Ammon's horn (tissue), 1 donor: ENCODE measurements around the gene MTCL3.

Source experiments
- DNase-seq: peaks from one replicate; pipeline ENCODE4 v3.0.0-alpha.2; 2016; ENCODE audit warnings: low spot score

Gene MTCL3

DNA sequence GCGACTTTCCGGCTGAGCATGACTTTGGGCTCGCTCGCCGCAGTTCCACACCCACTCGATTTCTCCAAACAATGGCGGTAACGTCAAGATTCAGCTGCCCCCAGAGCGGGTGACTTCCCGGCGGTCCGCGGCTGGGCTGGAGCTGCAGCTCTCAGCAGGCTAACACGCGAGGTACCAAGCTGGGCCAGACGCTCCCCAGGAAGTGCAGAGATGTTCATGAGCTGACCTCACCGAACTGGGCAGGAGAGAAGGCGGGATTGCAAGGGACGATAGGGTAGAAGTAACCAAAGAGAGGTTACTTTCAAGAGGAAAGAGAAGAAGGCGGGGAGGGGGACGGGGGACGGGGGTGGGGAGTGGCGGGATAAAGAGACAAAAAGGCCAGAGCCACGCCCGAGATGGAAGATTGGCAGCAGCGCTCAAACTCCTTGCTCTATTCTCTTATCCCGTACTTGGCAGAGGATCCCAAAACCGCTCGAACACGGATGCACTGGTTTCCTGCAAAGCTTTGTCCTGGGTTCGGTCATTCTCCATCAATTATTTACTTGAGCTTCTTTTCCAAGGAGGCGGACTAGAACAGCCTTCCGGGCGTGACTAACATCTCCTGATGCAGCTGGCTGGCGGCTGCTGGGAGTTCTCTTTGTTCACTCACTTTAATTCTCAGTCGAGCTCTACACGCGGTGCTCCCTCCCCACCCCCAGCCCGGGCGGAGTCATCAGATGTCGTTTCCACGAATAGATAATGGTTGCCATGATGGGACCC is at the start of gene MTCL3:
Gene MTCL3 (minus strand): TSS at position 626 of the 759 bp plus-strand sequence.
- peak; percentile 61 for DNase-seq

DNA sequence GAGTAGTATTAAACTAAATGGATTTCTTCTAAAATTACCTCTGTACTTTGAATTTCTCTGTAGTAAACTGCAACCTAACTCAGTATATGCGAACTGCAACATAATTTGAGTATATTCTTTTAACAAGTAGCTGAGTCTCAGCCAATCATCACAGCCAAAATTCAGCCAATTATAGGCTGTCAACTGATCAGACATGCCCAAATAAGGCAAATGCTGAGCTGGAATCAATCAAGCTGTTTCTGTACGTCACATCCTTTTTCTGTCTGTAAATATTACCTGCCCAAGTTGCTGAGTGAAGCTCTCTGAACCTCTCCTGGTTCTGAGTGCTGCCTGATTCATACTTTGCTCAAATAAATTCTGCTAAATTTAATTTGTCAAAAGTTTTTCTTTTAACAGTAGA is 48.3 kb upstream of the MTCL3 start:
- no peak for DNase-seq

DNA sequence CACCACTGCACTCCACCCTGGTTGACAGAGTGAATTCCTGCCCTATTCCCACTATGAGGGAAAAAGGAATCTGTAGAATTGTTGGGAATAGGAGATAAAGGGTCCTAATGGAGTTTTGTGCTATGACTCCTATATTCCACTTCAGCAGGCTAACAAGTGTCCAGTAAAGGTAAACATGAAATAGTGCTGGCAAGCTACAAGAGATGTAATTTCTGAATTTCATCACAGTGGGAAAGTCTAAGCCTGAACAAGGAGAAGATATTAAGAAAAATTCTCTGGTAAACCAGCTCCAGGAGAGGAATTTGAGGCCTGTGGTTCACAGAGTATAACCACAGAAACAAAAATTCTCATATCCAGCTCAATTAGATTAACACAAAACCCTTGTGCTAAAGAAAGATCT is 47.5 kb upstream of the MTCL3 start:
- no peak for DNase-seq

DNA sequence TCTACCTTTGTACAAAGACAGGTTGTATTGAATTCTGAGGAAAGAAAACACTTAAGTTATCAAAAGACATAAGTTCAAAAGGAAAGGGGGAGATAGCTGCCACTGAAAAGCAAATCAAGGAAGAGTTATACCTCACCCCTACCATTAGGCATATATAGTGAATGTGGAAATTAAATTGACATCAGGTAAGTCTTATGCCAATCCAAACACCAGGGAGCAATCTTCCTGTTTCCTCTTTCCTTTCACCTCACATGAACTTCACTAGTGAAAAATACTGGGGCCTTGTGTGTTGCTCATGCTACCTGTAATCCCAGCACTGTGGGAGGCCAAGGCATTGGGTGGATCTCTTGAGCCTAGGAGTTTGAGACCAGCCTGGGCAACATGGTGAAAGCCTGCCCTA is 47.0 kb upstream of the MTCL3 start:
- DNase-seq = no peak

DNA sequence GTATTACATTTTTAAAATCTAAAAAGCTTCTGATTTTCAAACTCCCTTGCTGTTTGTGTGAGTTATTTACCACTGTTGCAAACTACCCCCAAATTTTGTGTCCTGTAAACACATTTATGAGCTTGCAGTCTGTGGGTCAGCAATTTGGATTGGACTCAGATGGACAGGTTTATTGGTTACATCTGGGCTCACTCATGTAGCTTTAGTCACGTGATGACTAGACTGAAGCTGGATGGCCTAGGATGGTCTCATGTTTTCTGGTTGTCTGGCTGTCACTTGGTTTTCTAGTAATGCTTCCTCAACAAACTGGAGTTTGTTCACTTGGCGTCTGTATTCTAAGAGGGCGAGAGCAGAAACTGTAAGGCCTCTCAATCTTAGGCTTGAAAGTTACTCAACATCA is 45.6 kb upstream of the MTCL3 start:
- no peak for DNase-seq

DNA sequence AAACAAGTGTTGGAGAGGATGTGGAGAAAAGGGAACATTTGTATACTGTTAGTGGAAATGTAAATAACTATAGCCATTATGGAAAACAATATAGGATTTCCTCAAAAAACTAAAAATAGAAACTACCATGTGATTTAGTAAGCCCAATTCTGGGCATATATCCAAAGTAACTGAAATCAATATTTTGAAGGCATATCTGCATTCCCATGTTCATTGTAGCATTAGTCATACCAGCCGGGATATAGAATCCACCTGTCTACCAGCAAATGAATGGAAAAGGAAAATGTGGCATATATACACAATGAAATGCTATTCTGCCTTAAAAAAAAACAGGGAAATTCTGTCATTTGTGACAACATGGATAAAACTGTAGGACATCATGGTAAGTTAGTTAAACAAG is 42.5 kb upstream of the MTCL3 start:
- DNase-seq = no peak

DNA sequence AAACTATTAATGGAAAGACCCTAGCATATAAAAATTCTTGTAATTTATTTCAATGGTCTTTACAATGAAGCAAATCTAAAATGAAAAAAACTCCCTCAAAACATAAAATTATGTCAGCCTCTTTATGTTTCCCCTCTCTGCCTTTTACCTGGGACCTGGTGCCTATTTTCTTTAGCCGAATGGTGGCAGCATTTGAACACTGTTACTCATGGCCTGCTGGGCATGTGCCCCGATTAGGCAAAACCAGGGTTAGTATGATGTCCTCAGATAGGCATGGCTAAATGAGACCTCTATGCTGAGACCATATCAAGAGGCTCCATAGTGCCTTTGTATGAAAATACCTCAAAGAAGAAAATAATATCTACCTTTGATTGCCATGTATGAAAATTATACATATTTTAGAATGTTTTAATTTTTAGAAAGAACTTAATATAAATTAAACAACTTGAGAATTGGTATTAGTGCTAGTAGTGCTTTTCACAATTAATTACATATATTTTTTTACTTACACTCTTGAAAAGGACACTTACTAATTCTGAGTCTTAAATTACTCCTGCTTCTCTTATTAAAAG is 35.4 kb upstream of the MTCL3 start:
- DNase-seq = peak; percentile 34

DNA sequence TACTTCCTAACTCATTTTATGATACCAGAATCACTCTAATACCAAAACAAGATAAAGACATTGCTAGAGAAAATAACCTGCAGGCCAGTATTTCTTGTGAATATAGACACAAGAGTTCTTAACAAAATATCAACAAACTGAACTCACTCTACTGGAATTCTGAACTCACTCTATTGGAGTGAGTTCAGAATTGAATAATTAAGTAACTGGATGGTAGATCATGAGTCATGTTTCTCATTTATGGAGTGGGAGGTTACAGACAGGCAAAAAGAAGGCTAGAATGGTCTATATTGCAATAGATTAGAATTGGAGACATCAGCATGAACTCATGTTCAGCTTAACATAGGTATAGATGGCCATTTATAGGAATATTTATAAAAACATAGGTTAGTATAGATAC is 31.3 kb upstream of the MTCL3 start:
- no peak for DNase-seq

DNA sequence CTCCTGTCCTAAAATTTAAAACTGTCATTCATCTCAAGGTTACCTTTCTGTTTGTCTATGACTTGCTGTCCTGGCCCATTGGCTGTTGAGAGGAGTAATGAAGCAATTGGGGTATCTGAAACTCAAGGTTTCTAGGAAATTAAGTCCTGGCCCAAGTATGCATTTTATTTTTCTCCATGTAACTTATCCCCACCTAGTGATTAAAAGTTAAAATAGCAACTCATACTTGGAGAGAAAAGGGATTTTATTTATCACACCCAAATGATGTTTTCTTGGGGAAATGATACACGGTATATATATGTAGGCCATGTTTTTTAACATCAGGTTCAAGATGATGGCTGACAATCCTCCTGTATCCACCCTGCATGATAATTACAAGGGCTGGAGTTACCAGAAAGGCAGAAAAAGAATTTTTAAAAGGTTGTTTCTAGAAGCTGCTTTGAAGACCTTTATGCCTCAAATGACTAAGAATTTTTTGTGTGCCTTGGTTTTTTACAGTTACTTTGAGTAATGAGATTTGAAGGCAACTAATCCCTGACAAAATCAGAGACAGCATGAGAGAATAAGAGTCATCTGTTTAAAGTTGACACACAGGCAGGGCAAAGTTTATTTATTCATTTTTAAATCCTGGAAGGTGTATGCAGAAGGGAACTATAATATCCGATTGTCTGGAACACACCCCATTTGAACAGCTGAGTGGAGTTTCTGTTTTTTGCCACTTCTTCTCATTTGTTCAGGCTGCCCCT is 28.9 kb upstream of the MTCL3 start:
- no peak for DNase-seq

DNA sequence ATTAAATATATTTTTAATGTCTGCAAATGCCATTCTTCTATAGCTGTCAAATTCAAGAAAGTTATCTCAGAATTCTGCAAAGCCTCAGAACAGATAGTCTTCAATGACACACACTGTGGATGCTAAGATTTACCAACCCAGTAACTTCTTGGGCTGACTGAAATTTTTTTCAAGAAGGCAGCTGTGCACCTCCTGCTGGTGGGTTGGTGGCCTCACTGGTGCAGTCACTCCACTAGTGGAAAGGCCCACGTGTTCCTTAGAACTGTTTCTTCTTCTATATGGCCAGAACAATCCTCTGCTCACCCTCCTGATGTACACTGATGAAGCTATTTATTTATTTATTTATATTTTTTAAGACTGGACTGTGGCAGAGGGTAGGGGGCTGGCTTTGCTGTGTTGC is 28.1 kb upstream of the MTCL3 start:
- no peak for DNase-seq

DNA sequence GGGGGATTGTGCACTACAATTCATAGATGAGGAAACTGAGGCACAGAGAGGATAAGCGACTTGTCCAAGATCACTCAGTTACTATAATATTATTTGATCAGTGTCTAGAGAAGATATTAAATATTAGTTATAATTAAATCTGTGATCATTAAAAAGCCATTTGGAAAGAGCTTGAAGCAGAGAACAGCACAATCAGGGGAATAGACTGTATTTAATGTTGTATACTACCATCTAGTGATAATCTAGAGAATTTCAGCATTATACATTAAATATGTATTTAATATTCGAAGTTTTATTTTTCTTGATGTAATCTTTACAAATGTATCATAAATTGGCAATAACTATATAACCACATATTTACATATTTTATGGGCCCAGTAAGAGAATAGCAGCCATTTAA is 20.1 kb upstream of the MTCL3 start:
- no peak for DNase-seq

DNA sequence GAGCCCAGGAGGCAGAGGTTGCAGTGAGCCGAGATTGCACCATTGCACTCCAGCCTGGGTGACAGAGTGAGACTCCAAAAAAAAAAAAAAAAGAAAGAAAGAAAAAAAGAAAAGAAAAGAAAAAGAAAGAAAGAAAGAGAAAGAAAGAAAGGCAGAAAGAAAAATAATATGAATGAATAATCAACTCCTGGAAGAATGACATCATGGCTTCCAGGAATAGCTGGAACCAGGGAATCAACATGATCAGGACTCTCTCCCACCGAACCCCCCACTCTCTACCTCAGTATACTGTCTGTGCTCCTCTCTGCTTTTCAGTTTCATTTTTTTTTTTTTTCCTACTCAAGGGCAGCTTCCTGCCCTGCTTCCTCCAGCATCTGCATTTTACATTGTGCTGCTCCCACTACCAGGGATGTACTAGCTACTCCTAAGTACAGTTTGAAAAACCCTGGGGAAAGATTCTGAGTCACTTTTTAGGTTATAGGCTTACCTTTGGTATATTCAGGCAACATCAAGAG is 19.7 kb upstream of the MTCL3 start:
- DNase-seq = no peak

DNA sequence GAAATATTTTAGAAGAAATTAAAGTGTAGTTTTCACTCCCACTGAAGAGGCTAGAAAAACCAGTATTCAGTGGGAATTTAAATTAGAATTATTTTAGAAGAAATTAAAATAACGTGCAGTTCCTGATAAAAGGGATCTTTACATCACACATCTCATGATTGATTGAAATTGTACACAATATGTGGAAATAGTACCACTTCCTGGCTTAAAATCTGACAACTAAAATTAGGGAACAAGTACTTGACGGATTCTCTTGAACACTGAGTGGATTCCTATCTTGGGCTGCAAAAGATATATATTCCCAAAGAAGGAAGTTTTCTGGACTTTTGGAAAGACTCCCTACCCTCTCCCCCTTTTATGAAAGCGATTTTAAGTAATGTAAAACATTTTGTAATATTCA is 14.6 kb upstream of the MTCL3 start:
- DNase-seq = no peak

DNA sequence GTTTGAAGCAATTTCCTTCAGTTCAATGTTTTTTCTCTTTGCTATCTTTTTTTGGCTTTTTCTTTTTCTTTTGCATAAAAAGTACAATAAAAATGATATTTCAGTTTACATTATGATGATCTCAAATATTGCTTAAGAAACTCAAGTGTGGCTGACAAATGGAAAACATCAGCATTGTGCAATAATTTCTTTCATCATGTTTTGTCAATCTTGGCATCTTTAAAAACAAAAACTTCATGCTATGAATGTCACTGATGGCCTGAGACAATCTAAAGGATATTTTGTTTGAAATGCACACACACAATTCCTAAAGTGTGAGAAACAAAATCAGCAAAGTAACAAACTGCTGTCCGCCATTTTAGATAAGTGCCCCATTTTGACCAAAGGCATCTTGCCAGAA is 13.9 kb upstream of the MTCL3 start:
- no peak for DNase-seq

DNA sequence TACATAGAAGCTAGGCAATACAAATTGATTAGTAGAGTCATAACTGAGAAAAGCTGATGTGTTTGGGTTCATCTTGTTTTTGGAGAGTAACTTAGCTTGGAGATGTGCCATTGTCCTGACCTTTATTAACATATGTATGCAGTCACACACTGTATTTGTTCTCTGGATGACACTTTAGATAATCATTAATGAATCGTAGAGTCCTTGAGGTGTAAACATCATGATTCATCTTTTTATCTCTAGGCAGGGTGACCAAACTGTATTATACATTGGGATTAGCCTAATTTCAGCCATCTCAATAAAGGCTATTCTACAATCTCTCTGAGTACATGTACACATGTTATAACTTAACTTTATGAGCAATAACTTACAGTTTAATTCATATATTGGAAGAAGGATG is 3.6 kb upstream of the MTCL3 start:
- no peak for DNase-seq

DNA sequence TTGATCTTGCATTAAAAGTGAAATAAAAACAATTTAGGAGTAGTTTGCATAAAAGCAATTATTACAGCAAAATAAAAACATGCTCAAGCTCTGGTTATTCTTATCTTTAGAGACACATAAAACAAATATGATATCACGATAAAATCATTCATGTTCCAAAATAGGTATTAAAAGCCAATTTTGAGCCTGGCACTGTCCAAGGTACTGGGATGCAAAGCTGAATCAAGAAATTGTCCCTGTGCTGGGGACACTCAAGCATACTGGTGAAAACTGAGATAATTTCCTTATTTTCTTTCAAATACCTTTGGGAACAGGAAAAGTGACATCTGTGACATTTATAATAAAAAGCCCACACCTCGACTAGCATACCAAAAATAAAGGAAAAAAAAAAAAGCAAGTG is 931 bp upstream of the MTCL3 start:
- DNase-seq = no peak

DNA sequence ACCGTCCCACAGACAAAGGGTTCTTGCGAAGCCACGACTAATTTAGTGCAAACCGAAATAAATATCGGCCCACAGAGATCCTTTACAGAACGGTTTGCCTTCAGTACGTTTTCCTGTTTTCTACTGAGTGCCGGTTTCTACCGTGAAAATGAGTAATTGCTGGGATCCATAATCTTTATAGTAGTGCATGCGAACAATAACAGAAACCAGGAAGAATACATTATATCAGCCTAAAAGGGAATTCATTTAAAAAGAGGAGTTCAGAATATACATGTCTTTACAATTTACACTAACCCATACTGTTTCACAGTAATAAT is 292 bp upstream of the MTCL3 start:
- no peak for DNase-seq

DNA sequence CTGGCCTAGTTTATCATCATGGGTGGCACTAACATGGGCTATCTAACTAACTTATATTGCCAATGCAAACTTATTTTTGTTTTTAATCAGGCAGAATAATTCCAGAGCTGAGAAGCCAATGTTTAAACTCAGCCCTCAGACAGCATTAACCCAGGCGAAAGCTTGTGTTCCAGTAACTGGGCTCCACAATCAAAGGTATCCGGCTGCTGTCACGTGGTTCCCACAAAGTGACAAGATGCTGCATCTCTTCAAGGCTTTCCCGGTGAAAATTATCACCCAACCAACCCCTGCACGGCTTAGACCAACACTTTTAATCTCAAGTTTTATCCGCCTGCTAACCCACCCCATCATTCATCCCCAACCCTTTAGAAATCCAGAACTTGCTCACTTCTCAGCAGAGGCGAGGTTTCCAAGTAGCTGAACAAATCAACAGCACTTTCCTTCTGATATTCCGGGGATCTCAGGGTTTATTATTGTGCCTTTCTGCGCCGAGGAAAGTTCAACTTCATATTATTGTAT is 885 bp downstream of the MTCL3 start:
- DNase-seq = peak; percentile 7

DNA sequence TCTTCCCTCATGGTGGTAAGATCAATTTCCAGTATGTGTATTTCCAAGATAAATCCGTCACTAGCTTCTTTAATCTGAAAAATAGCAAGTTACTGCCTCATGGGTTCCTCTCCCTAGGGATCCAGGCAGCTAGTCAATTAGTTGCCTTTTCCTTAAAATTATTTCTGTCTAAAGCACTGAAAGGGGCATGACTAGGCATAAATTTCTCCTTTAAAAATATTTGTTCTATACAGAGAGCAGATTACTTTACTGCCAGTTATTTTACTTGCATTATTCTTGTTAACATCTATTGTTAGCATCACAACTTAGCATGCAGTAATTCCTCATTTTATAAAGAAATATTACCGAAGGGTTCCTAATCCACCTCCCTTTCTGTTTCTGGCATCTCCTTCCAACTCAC is 1.4 kb downstream of the MTCL3 start:
- no peak for DNase-seq

DNA sequence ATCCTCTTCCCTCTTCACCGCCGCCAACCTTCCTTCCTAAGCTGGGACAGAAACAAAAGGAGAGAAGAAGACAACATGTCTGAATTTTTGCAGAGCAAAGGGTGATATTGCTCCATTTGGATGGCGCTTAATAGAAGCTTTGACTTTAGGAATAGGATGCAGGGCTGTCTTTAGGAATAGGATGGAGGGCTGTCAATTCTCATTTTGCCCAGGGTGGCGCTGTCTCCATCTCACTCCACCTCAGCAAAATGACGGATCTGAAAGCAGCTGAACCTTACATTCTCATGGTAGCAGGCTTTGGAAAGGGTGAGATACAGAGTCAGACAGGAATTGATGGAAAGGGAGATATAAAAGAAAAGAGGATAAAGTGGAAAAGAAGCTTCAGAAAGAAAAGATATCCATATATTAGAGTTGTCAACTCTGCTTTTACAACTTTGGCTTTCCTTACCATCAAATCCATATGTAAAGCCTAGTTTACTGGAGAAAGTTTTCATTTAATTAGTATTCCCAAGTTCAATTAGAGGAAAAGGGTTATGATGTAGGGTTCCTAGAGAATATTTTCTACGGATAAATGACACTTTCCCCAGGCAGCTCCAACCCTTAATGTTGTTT is 2.4 kb downstream of the MTCL3 start:
- peak; percentile 88 for DNase-seq

DNA sequence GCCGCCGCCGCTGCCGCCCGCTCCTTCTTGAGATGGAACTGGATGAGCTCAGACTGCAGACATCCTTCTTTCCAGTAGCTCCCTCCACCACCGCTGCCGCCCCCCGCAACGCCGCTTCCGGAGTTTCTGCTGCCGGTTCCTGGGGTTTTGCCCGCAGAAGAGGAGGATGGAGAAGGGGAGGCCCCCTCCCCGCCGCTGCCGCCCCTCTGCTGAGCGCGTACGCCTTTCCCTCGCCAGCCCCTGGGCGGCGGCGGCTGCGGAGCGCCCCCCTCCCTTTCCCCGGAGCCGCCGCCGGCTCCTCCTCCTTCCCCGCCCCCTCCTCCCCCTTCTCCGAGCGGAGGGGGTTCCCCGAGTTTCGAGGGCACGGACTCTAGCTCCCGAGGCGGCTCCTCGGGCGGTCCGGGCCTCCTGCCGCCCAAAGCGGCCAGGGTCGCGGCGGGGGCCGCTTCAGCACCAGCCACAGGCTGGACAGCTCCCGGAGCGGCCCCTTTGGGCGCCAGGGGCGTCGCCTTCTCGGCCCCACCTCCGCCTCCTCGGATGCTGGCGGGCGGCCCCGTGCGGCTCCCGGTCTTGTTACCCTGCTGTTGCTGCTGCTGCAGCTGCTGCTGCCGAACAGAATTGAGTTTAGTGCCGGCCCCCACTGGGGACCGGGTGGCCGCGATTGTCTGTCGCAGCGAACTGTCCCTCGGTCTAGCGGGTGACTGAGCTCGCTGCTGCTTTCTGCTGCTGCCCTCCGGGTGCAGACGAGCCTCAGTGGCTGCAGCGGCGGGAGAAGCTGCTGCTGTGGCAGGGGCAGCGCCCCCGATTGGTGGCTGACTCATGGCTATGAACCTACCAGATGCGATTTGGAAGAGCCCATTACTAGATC is 3.1 kb downstream of the MTCL3 start:
- peak; percentile 82 for DNase-seq
